Colon (tissue), 2 donors: Measurements from ENCODE around the gene PI4KA.
"Not testable (repeated sequence)": the region's sequence is repeated elsewhere in the genome, so short reads cannot be mapped to it uniquely, and the experiment has no call there.

Experiments
- FAIRE-seq: peaks from 2 replicates; lab custom pipeline; 2012; peaks lifted over from hg19 to GRCh38; lab: Jason Lieb, UNC
- donor health status: control.
- donor health status: control.

The PI4KA gene

GRCh38 chr22:20748082-20748481, 110.5 kb downstream of the PI4KA start:
- FAIRE-seq, result no peak

DNA sequence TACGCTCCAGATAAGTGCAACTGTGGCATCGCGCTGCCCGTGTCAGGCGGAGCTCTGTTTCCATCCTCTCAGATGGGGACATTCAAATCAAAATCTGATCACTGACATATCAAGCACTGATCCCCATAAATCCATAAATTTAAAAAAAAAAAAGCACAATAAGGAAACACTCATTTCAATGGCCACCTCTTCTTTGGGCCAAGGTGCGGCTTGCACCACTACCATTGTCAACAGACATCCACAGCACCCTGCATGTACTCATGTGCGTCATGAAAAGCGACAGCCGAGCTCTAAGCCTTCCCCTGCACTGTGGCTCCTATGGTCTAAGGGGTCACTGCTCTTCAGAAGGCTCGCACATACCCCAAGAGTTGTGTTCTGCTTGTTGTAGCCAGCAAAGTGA, 111.4 kb downstream of the PI4KA start:
- no peak for FAIRE-seq

GRCh38 chr22:20746431-20747189, 112.0 kb downstream of the PI4KA start:
- no peak for FAIRE-seq

GRCh38 chr22:20745119-20745518, 113.5 kb downstream of the PI4KA start:
- no peak for FAIRE-seq

DNA sequence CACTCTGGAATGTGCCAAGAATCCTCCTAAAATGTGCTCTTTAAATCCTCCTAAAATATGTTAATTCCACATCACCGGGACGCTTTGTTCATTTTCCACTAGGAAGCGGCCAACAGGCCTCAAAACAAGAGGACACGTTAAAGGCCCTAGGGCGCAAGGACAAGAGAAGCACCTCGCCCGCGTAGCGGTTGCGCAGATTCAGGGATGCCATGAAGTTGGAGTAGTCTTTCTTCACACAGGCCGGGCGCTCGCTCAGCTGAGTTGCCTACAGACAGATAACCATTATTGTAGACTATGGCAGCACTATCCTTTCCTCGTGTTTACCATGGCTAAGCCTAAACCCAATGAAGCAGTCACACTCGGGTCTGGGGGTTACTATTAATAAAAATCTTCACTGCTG, 114.2 kb downstream of the PI4KA start:
- FAIRE-seq, result no peak

DNA sequence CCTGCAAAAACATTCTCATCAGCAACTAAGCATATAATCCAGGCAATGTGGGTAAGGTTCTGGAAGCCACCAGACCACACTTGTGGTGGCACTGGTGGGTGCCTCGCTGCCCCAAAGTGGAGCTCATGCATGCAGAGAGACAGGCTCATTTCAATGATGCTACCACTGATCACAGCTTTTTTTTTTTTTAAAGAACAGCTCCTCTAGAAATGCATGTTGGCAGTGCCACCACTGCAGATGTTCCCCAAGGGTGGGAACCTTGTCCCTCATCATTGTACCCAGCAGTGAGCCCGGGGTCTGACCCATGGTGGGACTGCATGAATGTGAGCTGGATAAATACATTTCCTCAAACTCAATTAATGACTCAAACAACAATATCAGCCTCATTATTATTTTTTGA, 115.8 kb downstream of the PI4KA start:
- no peak for FAIRE-seq

DNA sequence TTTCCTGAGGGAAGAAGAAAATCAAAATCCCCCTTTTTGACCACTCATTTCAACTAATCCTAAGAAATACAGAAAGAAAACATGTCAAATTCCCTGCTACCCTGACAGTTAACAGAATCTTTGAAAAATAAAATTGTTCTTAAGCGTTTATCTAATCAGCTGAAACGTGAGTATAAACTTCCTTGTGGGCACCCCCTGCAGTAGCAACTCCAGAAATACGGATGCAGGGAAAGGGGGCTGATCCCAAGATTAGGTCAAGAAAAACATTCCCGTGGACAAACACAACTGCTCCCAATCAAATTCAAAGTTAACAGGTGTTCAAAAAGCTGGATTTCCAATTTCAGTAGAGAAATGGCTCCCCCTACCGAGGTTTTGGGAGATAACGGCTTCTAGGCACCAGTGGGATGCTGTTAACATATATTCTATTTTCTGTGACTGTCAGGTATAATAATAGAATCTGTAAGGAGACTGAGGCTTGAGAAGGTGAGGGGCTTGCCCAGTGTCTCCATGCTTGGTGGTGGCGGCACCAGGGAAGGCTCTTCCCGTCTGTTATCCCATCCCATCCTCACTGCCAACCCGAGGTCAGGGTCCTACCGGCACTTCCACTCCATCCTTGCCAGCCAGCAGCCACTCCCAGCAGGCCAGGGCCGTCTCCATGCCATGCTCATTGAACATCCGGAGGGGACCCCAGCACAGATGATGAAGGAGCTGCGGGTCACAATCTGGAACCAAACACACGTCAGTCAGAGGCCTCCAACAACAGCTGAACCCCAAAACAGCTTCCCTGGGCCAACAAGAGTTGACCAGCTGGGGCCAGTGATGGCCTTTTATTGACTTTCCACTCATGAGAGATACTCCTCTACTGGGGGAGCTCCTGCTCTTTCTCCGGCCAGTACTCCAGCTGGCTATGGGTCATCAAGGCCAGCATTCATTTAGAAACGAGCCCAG, 116.7 kb downstream of the PI4KA start:
- no peak for FAIRE-seq

- no peak for FAIRE-seq
Observed at GRCh38 chr22:20741008-20741633, 117.5 kb downstream of the PI4KA start.

DNA sequence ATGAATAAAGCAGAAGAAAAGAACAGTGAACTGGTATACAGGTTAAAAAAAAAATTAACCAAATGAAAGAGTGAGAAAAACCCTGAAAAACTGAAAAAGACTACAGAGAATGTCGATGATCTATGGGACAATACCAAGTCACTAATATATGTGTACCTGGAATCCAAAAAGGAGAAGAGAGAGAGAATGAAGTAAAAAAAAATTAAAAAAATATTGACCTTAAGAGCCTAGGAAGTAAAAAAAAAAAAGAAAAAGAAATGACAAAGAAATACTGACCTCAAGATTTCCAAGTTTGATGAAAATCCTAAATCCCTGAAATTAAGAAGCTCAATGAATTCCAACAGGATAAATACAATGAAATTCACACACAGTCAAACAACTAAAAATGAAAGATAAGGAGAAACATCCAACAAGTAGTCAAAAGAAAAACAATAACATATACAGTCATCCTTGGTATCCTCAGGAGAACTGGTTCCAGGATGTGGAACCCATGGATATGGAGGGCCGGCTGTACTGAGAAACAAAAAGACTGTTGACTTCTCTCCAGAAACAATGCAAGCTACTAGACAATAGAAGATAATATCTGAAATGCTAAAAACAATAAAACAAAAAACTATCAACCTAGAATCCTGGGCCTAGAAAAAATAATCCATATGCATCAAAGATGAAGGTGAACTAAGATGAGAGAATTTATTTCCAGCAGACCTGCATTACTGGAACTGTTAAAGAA, 118.2 kb downstream of the PI4KA start:
- FAIRE-seq, result no peak

DNA sequence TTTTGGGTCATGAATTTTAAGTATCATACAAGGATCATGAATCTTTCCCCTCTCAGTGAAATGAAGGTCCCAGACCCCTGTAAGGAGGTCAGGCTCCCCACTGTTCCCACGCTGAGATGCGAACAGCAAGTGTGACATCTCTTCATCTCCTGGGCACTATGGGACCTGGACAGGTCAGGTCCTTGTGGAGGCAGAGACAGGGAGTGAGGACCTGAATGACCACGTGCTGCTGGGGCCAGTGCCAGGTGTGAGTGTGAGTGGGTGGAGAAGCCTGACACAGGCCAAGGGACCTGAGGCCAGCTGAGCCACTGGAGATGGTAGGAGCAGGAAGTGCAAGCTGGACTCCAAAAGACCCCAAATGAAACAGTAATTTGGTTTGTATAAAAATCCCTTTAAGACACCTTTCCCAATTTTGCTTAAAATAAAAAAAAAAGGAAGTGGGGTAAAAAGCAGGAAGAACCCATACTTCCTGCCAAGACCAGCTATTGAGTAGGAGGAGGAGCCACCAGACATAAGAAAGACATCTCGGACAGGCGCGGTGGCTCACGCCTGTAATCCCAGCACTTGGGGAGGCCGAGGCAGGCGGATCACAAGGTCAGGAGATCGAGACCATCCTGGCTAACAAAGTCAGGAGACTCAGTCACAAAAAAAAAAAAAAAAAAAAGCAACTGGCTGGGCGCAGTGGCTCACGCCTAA, 120.1 kb downstream of the PI4KA start:
- no peak for FAIRE-seq

GRCh38 chr22:20736891-20737290, 121.7 kb downstream of the PI4KA start:
- not testable (repeated sequence) for FAIRE-seq

- FAIRE-seq, result not testable (repeated sequence)
Observed at GRCh38 chr22:20735356-20736162, 123.1 kb downstream of the PI4KA start.

DNA sequence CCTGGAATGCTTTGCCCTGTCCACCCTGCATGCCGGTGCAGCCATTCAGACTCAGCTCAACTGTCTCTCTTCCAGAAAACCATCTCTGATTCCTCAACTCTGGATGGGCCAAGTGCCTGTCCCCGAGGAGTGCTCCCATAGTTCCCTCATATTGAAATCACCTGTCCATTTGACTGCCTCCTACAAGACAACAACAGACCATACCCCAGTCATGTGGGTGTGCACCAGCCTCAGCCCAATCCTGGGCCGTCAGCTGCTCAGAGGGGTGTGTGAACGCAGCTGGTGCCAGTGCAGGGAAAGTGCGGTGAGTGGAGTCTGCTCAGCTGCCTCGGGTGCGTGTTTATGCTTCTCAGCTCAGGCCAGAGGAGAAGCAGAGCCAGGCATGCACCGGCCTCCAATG, 126.2 kb downstream of the PI4KA start:
- FAIRE-seq, result not testable (repeated sequence)

DNA sequence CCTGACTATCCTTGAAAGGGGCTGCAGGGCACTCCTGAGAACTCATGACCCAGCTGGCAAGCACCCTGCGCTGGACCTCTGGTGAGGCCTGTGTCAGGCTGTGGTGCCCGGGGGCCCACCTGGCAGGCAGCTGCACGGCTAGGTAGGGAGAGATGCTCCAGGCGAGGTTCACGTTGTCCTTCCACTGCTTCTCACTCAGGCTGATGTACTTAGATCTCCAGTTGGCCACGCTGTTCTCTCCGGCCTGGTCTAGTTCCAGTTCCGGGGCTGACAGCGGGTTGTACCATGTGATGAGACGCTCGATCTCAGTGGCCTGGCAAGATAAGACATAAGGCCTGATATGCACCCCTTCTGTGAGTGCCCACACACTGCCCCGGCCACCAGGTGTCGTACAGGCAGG, 129.4 kb downstream of the PI4KA start:
- no peak for FAIRE-seq

DNA sequence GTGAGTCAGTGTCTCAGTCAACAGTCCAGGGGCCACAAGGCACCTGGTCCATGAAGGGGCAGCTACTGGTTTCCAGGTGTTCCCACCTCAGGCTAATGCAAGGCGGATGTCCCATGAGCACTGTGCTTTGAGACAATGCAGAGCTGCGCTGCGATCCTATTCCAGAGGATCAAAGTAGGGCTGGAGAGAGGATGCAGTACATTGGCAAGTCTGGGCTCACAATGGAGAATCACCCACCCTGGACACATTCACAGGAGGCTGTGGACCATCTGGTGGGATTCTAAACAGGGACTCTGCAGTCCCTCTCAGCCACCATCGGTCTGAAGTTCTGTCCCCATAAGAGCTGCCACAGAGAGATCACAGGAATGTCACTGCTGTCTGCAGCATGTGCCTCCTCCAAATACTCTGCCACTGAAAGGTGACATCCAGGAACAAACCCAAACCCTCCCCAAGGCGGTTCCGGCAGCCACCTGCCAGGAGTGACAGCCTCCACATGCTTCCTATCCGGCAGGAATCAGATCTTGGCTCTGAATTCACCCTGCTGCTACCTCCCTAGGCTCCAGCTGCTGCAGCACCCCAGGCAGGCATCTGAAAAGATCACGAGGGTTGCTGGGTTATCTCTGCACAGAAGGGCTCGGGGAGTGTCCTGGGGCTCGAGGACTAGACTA, 130.0 kb downstream of the PI4KA start:
- no peak for FAIRE-seq

GRCh38 chr22:20727118-20728015, 131.2 kb downstream of the PI4KA start:
- FAIRE-seq, result no peak

DNA sequence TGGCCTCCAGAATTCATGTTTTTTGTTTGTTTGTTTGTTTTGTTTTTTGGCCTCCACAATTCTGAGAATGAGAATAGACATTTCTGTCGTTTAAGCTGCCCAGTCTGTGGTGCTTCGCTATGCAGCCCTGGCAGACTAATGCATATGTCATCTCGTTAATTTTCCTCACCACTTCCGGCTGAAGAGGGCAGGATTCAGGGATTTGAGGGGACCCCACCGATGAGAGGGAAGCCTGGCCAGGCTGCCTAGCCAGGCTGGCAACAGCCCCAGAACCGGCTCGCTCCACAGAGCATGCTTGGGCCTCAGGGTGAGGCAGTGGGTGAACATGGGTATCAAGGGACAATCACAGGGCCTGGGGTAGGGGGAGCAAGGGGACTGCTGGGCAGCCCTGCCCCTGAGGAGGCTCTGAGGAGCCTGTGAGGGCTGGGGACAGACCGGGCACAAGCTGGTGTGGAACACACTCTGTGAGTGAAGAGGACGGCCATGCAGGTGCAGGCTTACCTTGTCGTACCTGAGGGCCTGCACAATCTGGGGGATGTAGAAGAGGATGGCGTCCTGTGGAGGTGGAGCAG, 132.5 kb downstream of the PI4KA start:
- no peak for FAIRE-seq

DNA sequence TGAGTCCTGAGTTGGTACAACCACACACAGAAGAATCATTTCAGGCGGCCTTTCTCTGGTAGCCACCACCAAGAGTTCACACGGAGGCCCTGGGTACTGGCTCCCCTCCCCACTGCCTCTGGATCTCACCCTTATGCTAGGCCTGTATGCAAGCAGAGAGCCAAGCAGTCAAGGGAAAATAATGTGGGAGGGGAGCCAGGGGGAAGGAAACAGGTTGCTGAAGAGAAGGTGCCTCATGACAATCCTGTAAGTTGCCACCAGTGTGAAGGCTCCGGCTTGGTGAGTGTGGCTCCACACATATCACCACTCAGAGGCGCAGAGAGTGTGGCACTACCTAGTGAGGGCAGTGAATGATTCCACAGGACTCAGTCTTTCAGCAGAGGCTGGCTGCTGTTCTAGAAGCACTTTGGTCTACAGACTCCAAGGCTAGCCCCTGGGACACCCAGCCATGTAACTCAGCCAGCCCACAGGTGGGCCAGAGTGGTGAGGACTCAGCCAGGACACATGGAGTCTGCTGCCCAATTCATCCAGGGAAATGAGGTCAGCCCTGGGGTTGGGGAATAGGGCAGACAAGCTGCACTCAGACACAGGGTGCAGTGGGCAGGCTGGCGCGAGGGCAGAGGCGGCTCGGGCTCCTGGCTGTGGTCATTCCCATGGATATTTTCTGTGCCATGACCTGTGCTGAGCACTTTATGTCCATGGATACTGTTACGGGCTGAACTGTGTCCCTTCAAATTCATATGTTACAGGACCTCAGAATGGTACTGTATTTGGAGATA, 133.7 kb downstream of the PI4KA start:
- FAIRE-seq, result no peak
